UCSD-AML1 (cell line): ENCODE data around the gene LSM12.
"Not testable (repeated sequence)": the region's sequence is repeated elsewhere in the genome, so short reads cannot be mapped to it uniquely, and the experiment has no call there.

Source experiments
- DNase-seq: peaks from one replicate; lab custom pipeline; 2025; ENCODE audit not compliant: unreplicated experiment; lab: John Stamatoyannopoulos, UW

Gene LSM12

GRCh38 chr17:44066204-44066930 is at the start of gene LSM12:
TSS of gene LSM12 (minus strand) at chr17:44066671. CDS start at chr17:44066587, 84 bp downstream.
- DNase-seq = peak; percentile 94

GRCh38 chr17:44115585-44116415 is 49.3 kb upstream of the LSM12 start:
- peak; percentile 63 for DNase-seq

GRCh38 chr17:44113868-44114840 is 47.7 kb upstream of the LSM12 start:
- DNase-seq = no peak

- no peak for DNase-seq
Observed at GRCh38 chr17:44113382-44113781, 46.9 kb upstream of the LSM12 start.

GRCh38 chr17:44112284-44113280 is 46.1 kb upstream of the LSM12 start:
- DNase-seq = no peak

GRCh38 chr17:44111777-44112176 is 45.3 kb upstream of the LSM12 start:
- DNase-seq = no peak

GRCh38 chr17:44110823-44111633 is 44.6 kb upstream of the LSM12 start:
- peak; percentile 93 for DNase-seq

GRCh38 chr17:44110011-44110686 is 43.7 kb upstream of the LSM12 start:
- no peak for DNase-seq

GRCh38 chr17:44109312-44109630 is 42.8 kb upstream of the LSM12 start:
- no peak for DNase-seq

- DNase-seq = no peak
Observed at GRCh38 chr17:44108440-44109311, 42.2 kb upstream of the LSM12 start.

GRCh38 chr17:44106801-44107200 is 40.3 kb upstream of the LSM12 start:
- no peak for DNase-seq

- DNase-seq = no peak
Observed at GRCh38 chr17:44105941-44106340, 39.5 kb upstream of the LSM12 start.

- DNase-seq = no peak
Observed at GRCh38 chr17:44105483-44105882, 39.0 kb upstream of the LSM12 start.

GRCh38 chr17:44102849-44103622 is 36.6 kb upstream of the LSM12 start:
- no peak for DNase-seq

- not testable (repeated sequence) for DNase-seq
Observed at GRCh38 chr17:44101858-44102257, 35.4 kb upstream of the LSM12 start.

GRCh38 chr17:44097110-44097958 is 30.9 kb upstream of the LSM12 start:
- DNase-seq = peak; percentile 47
